IgD-negative memory B cell (primary cell): ENCODE data around the gene LRRC30. TPM values are rescaled to one million over a fixed set of nuclear protein-coding genes. Genes with fewer than 3 reads are reported as not detected.

Experiments
- H3K27ac Mint-ChIP-seq, 3 donors: one replicate each; pipeline ENCODE4 v1.8.0; 2020 to 2022; ENCODE audit warnings: mild to moderate bottlenecking in 3 of 3, mixed read lengths in 3 of 3, moderate library complexity in 1 of 3
- H3K27me3 Mint-ChIP-seq: one replicate; pipeline ENCODE4 v1.8.0; 2021; ENCODE audit warnings: mixed read lengths
- H3K36me3 Mint-ChIP-seq: one replicate; pipeline ENCODE4 v1.8.0; 2020; ENCODE audit warnings: mild to moderate bottlenecking, mixed read lengths
- H3K4me1 Mint-ChIP-seq, 3 donors: one replicate each; pipeline ENCODE4 v1.8.0; 2020 to 2022; ENCODE audit warnings: mixed read lengths in 3 of 3, mild to moderate bottlenecking in 1 of 3
- H3K4me3 Mint-ChIP-seq, 4 donors: one replicate each; pipeline ENCODE4 v1.8.0; 2020 to 2022; ENCODE audit warnings: mild to moderate bottlenecking in 4 of 4, mixed read lengths in 4 of 4, moderate library complexity in 3 of 4
- H3K9me3 Mint-ChIP-seq, 3 donors: one replicate each; pipeline ENCODE4 v1.8.0; 2020 to 2021; ENCODE audit warnings: mixed read lengths in 3 of 3, mild to moderate bottlenecking in 1 of 3
- polyA plus RNA-seq: library from polyadenylated mRNA; unstranded; fragments of 300-500 nt; fragmentation: Illumina TruSeq; gene quantifications from one replicate; pipeline ENCODE4 v1.2.3, GENCODE V29; 2021

Gene LRRC30
- polyA plus RNA-seq, 1 donor from 2014 or later = not detected

- Mint-ChIP-seq H3K36me3 (peaks cover 4% of the 10 kb centered on the region), H3K9me3 (peaks cover 0 to 9% (median 0%) of the 10 kb centered on the region in 3 donors), H3K4me1 (no peaks in the 10 kb centered on the region)
Observed at GRCh38 chr18:7224198-7224597, 6.7 kb upstream of the LRRC30 start.

GRCh38 chr18:7232218-7232617 is 1.3 kb downstream of the LRRC30 start:
- peaks cover 1% of the 10 kb centered on the region for H3K36me3 Mint-ChIP-seq
- H3K27ac Mint-ChIP-seq = no peak overlapping the region
- no peaks in the 10 kb centered on the region for H3K27me3 Mint-ChIP-seq
- peaks cover 0 to 5% (median 2%) of the 10 kb centered on the region in 3 donors for H3K9me3 Mint-ChIP-seq
- no peak overlapping the region for H3K4me3 Mint-ChIP-seq
- H3K4me1 Mint-ChIP-seq = no peaks in the 10 kb centered on the region

More at GRCh38 chr18:7224198-7224597, 6.7 kb upstream of the LRRC30 start:
- H3K27ac Mint-ChIP-seq = no peak overlapping the region
- no peaks in the 10 kb centered on the region for H3K27me3 Mint-ChIP-seq
- H3K4me3 Mint-ChIP-seq = no peak overlapping the region

GRCh38 chr18:7233134-7233810 is 2.4 kb downstream of the LRRC30 start:
- Mint-ChIP-seq H3K27me3 (no peaks in the 10 kb centered on the region), H3K4me1 (no peaks in the 10 kb centered on the region), H3K36me3 (no peaks in the 10 kb centered on the region), H3K4me3 (no peak overlapping the region), H3K9me3 (peaks cover 0 to 5% (median 2%) of the 10 kb centered on the region in 3 donors), H3K27ac (no peak overlapping the region)

- peaks cover 0 to 5% (median 2%) of the 10 kb centered on the region in 3 donors for H3K9me3 Mint-ChIP-seq
- no peaks in the 10 kb centered on the region for H3K36me3 Mint-ChIP-seq
- no peak overlapping the region for H3K4me3 Mint-ChIP-seq
- no peaks in the 10 kb centered on the region for H3K4me1 Mint-ChIP-seq
- no peak overlapping the region for H3K27ac Mint-ChIP-seq
- no peaks in the 10 kb centered on the region for H3K27me3 Mint-ChIP-seq
Observed at GRCh38 chr18:7234091-7234490, 3.2 kb downstream of the LRRC30 start.

GRCh38 chr18:7234956-7235355 is 4.1 kb downstream of the LRRC30 start:
- Mint-ChIP-seq H3K27me3 (no peaks in the 10 kb centered on the region), H3K4me1 (no peaks in the 10 kb centered on the region), H3K27ac (no peak overlapping the region), H3K9me3 (peaks cover 0 to 5% (median 2%) of the 10 kb centered on the region in 3 donors), H3K36me3 (no peaks in the 10 kb centered on the region), H3K4me3 (peak overlapping the region in 1 of 4 donors; percentile 46)

GRCh38 chr18:7236072-7236471 is 5.2 kb downstream of the LRRC30 start:
- Mint-ChIP-seq H3K27me3 (no peaks in the 10 kb centered on the region), H3K4me1 (no peaks in the 10 kb centered on the region), H3K9me3 (peaks cover 0 to 5% (median 2%) of the 10 kb centered on the region in 3 donors), H3K27ac (no peak overlapping the region), H3K36me3 (peaks cover 4% of the 10 kb centered on the region), H3K4me3 (no peak overlapping the region)

- Mint-ChIP-seq H3K27me3 (no peaks in the 10 kb centered on the region), H3K4me3 (no peak overlapping the region), H3K36me3 (peaks cover 4% of the 10 kb centered on the region), H3K4me1 (no peaks in the 10 kb centered on the region), H3K9me3 (peaks cover 0 to 5% (median 4%) of the 10 kb centered on the region in 3 donors), H3K27ac (no peak overlapping the region)
Observed at GRCh38 chr18:7236933-7237332, 6.0 kb downstream of the LRRC30 start.

GRCh38 chr18:7237673-7238272 is 6.9 kb downstream of the LRRC30 start:
- H3K27me3 Mint-ChIP-seq = no peaks in the 10 kb centered on the region
- no peak overlapping the region for H3K27ac Mint-ChIP-seq
- H3K4me1 Mint-ChIP-seq = no peaks in the 10 kb centered on the region
- peaks cover 4% of the 10 kb centered on the region for H3K36me3 Mint-ChIP-seq
- H3K4me3 Mint-ChIP-seq = no peak overlapping the region
- peaks cover 0 to 5% (median 4%) of the 10 kb centered on the region in 3 donors for H3K9me3 Mint-ChIP-seq

- H3K4me1 Mint-ChIP-seq = no peaks in the 10 kb centered on the region
- H3K36me3 Mint-ChIP-seq = peaks cover 4% of the 10 kb centered on the region
- H3K4me3 Mint-ChIP-seq = no peak overlapping the region
- H3K27me3 Mint-ChIP-seq = no peaks in the 10 kb centered on the region
- no peak overlapping the region for H3K27ac Mint-ChIP-seq
- H3K9me3 Mint-ChIP-seq = peaks cover 4 to 7% (median 7%) of the 10 kb centered on the region in 3 donors
Observed at GRCh38 chr18:7242926-7243325, 12.0 kb downstream of the LRRC30 start.

GRCh38 chr18:7248877-7249276 is 18.0 kb downstream of the LRRC30 start:
- no peaks in the 10 kb centered on the region for H3K36me3 Mint-ChIP-seq
- H3K27me3 Mint-ChIP-seq = no peaks in the 10 kb centered on the region
- no peak overlapping the region for H3K4me3 Mint-ChIP-seq
- no peaks in the 10 kb centered on the region for H3K4me1 Mint-ChIP-seq
- no peak overlapping the region for H3K27ac Mint-ChIP-seq
- peaks cover 0 to 5% (median 3%) of the 10 kb centered on the region in 3 donors for H3K9me3 Mint-ChIP-seq

- no peak overlapping the region for H3K4me3 Mint-ChIP-seq
- H3K4me1 Mint-ChIP-seq = no peaks in the 10 kb centered on the region
Observed at GRCh38 chr18:7254163-7254562, 23.3 kb downstream of the LRRC30 start.

GRCh38 chr18:7255054-7255453 is 24.2 kb downstream of the LRRC30 start:
- H3K9me3 Mint-ChIP-seq = peaks cover 0 to 4% (median 2%) of the 10 kb centered on the region in 3 donors
- no peaks in the 10 kb centered on the region for H3K36me3 Mint-ChIP-seq
- peak overlapping the region in 1 of 3 donors; percentile 57 for H3K27ac Mint-ChIP-seq
- no peaks in the 10 kb centered on the region for H3K27me3 Mint-ChIP-seq
- no peak overlapping the region for H3K4me3 Mint-ChIP-seq
- H3K4me1 Mint-ChIP-seq = no peaks in the 10 kb centered on the region

More at GRCh38 chr18:7254163-7254562, 23.3 kb downstream of the LRRC30 start:
- peaks cover 0 to 4% (median 2%) of the 10 kb centered on the region in 3 donors for H3K9me3 Mint-ChIP-seq
- no peaks in the 10 kb centered on the region for H3K36me3 Mint-ChIP-seq
- no peaks in the 10 kb centered on the region for H3K27me3 Mint-ChIP-seq
- H3K27ac Mint-ChIP-seq = no peak overlapping the region

GRCh38 chr18:7255643-7256042 is 24.8 kb downstream of the LRRC30 start:
- H3K4me1 Mint-ChIP-seq = no peaks in the 10 kb centered on the region
- H3K27me3 Mint-ChIP-seq = no peaks in the 10 kb centered on the region
- peaks cover 0 to 4% (median 2%) of the 10 kb centered on the region in 3 donors for H3K9me3 Mint-ChIP-seq
- no peak overlapping the region for H3K4me3 Mint-ChIP-seq
- peaks cover 1% of the 10 kb centered on the region for H3K36me3 Mint-ChIP-seq
- H3K27ac Mint-ChIP-seq = no peak overlapping the region

- H3K4me1 Mint-ChIP-seq = no peaks in the 10 kb centered on the region
- peaks cover 1% of the 10 kb centered on the region for H3K36me3 Mint-ChIP-seq
- H3K27me3 Mint-ChIP-seq = no peaks in the 10 kb centered on the region
- H3K27ac Mint-ChIP-seq = no peak overlapping the region
- no peak overlapping the region for H3K4me3 Mint-ChIP-seq
- H3K9me3 Mint-ChIP-seq = peaks cover 0 to 4% (median 2%) of the 10 kb centered on the region in 3 donors
Observed at GRCh38 chr18:7256618-7257425, 25.9 kb downstream of the LRRC30 start.

GRCh38 chr18:7257426-7257740 is 26.5 kb downstream of the LRRC30 start:
- no peaks in the 10 kb centered on the region for H3K4me1 Mint-ChIP-seq
- peaks cover 1% of the 10 kb centered on the region for H3K36me3 Mint-ChIP-seq
- H3K27ac Mint-ChIP-seq = no peak overlapping the region
- no peaks in the 10 kb centered on the region for H3K27me3 Mint-ChIP-seq
- peaks cover 0 to 4% (median 2%) of the 10 kb centered on the region in 3 donors for H3K9me3 Mint-ChIP-seq
- no peak overlapping the region for H3K4me3 Mint-ChIP-seq
